ENCODE data around the gene CADM4. TPM values are rescaled to one million over a fixed set of nuclear protein-coding genes. Genes with fewer than 3 reads are reported as not detected.

CADM4 gene
- total RNA-seq, 3 donors from 2014 or later = 2.1 to 20.8 (median 18.0) TPM

GRCh38 chr19:43626838-43627237, 12.8 kb downstream of the CADM4 start:
- TF ChIP-seq CTCF (IDR thresholded peaks at IDR 0.05) (no peak), POLR2A (IDR thresholded peaks at IDR 0.05) (no peak), POLR2AphosphoS5 (IDR thresholded peaks at IDR 0.05) (no peak)

GRCh38 chr19:43625918-43626579, 13.6 kb downstream of the CADM4 start:
- DNase-seq (ENCODE audit: low spot score in 2 of 2) = no peak
- no peak overlapping the region for H3K27ac ChIP-seq

More at GRCh38 chr19:43626838-43627237, 12.8 kb downstream of the CADM4 start:
- no peaks in the 10 kb centered on the region for H3K36me3 ChIP-seq
- DNase-seq (ENCODE audit: low spot score in 2 of 2) = no peak
- H3K4me3 ChIP-seq = no peak overlapping the region
- H3K27me3 ChIP-seq = no peaks in the 10 kb centered on the region
- H3K9me3 ChIP-seq = no peaks in the 10 kb centered on the region
- intact Hi-C loops (cut with DNase I; ENCODE audit: low total_unique reads) = no loop called here
- no peak overlapping the region for H3K27ac ChIP-seq
- H3K4me1 ChIP-seq = no peaks in the 10 kb centered on the region

GRCh38 chr19:43624933-43625332, 14.7 kb downstream of the CADM4 start:
- H3K9me3 ChIP-seq = no peaks in the 10 kb centered on the region
- H3K4me3 ChIP-seq = no peak overlapping the region
- intact Hi-C loops (cut with DNase I; ENCODE audit: low total_unique reads) = no loop called here
- H3K27me3 ChIP-seq = no peaks in the 10 kb centered on the region
- H3K4me1 ChIP-seq = no peaks in the 10 kb centered on the region
- no peaks in the 10 kb centered on the region for H3K36me3 ChIP-seq
- TF ChIP-seq POLR2A (IDR thresholded peaks at IDR 0.05) (no peak), POLR2AphosphoS5 (IDR thresholded peaks at IDR 0.05) (no peak), CTCF (IDR thresholded peaks at IDR 0.05) (no peak)
- peak in 1 of 2 donors; percentile 58 for DNase-seq (ENCODE audit: low spot score in 2 of 2)
- no peak overlapping the region for H3K27ac ChIP-seq

More at GRCh38 chr19:43625918-43626579, 13.6 kb downstream of the CADM4 start:
- no peak overlapping the region for H3K4me3 ChIP-seq
- no peaks in the 10 kb centered on the region for H3K27me3 ChIP-seq
- intact Hi-C loops (cut with DNase I; ENCODE audit: low total_unique reads) = no loop called here
- H3K4me1 ChIP-seq = no peaks in the 10 kb centered on the region
- no peaks in the 10 kb centered on the region for H3K9me3 ChIP-seq
- no peaks in the 10 kb centered on the region for H3K36me3 ChIP-seq
- TF ChIP-seq POLR2A (IDR thresholded peaks at IDR 0.05) (no peak), POLR2AphosphoS5 (IDR thresholded peaks at IDR 0.05) (no peak), CTCF (IDR thresholded peaks at IDR 0.05) (no peak)

GRCh38 chr19:43623889-43624670, 15.6 kb downstream of the CADM4 start:
- no peaks in the 10 kb centered on the region for H3K27me3 ChIP-seq
- no peak for DNase-seq (ENCODE audit: low spot score in 2 of 2)
- intact Hi-C loops (cut with DNase I; ENCODE audit: low total_unique reads) = no loop called here
- H3K4me3 ChIP-seq = no peak overlapping the region
- H3K9me3 ChIP-seq = no peaks in the 10 kb centered on the region
- H3K36me3 ChIP-seq = no peaks in the 10 kb centered on the region
- H3K4me1 ChIP-seq = no peaks in the 10 kb centered on the region
- no peak overlapping the region for H3K27ac ChIP-seq
- TF ChIP-seq POLR2AphosphoS5 (IDR thresholded peaks at IDR 0.05) (no peak), POLR2A (IDR thresholded peaks at IDR 0.05) (no peak), CTCF (IDR thresholded peaks at IDR 0.05) (no peak)

GRCh38 chr19:43622956-43623355, 16.7 kb downstream of the CADM4 start:
- TF ChIP-seq POLR2A (IDR thresholded peaks at IDR 0.05) (no peak), CTCF (IDR thresholded peaks at IDR 0.05) (no peak), POLR2AphosphoS5 (IDR thresholded peaks at IDR 0.05) (no peak)
- Histone ChIP-seq H3K27me3 (no peaks in the 10 kb centered on the region), H3K27ac (no peak overlapping the region), H3K4me3 (no peak overlapping the region), H3K36me3 (no peaks in the 10 kb centered on the region), H3K4me1 (no peaks in the 10 kb centered on the region), H3K9me3 (no peaks in the 10 kb centered on the region)
- intact Hi-C loops (cut with DNase I; ENCODE audit: low total_unique reads) = no loop called here
- DNase-seq (ENCODE audit: low spot score in 2 of 2) = no peak

Data from breast epithelium (tissue), 4 donors.